Measurements from ENCODE around the gene TMEM54. TPM values are rescaled to one million over a fixed set of nuclear protein-coding genes. Genes with fewer than 3 reads are reported as not detected.
"Not testable (repeated sequence)": the region's sequence is repeated elsewhere in the genome, so short reads cannot be mapped to it uniquely, and the experiment has no call there.

The TMEM54 gene
- total and polyA plus RNA-seq, 2 experiments from 2014 or later: 11.2 to 11.7 TPM

DNA sequence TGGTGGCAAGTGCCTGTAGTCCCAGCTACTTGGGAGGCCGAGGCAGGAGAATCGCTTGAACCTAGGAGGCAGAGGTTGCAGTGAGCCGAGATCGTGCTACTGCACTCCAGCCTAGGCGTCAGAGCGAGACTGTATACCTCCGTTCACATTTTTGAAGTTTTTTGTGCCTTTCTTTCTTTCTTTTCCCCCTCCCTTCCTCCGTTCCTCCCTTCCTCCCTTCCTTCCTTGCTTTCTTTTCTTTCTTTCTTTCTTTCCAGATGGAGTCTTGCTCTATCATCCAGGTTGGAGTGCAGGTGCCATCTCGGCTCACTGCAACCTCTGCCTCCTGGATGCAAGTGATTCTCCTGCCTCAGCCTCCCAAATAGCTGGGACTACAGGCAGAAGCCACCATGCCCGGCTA is 4.4 kb upstream of the TMEM54 start:
- H4K20me1 ChIP-seq (replicated peaks; ENCODE audit: insufficient read depth); H3K4me1 ChIP-seq (ENCODE audit: insufficient read depth); H3F3A ChIP-seq (replicated peaks; ENCODE audit: low read depth); H3K27ac ChIP-seq (ENCODE audit: low read depth); H3K36me3 Mint-ChIP-seq (ENCODE audit: low read depth); H3K79me2 ChIP-seq (replicated peaks; ENCODE audit: insufficient read depth); H3K9me2 ChIP-seq (ENCODE audit: insufficient read depth); H3K4me3 ChIP-seq; H3K36me3 ChIP-seq (ENCODE audit: insufficient read depth); H3K4me3 Mint-ChIP-seq; H3K4me1 Mint-ChIP-seq; H2AFZ ChIP-seq; DNase-seq (ENCODE audit: low spot score); H3K27ac Mint-ChIP-seq; H3K4me2 ChIP-seq; ATAC-seq; H3K9me3 Mint-ChIP-seq: not testable (repeated sequence)
- peaks cover 20% of the 10 kb centered on the region for H3K27me3 Mint-ChIP-seq (ENCODE audit: insufficient read depth, low read depth, poor library complexity)
- peaks cover 28% of the 10 kb centered on the region for H3K27me3 ChIP-seq (ENCODE audit: insufficient read depth)

DNA sequence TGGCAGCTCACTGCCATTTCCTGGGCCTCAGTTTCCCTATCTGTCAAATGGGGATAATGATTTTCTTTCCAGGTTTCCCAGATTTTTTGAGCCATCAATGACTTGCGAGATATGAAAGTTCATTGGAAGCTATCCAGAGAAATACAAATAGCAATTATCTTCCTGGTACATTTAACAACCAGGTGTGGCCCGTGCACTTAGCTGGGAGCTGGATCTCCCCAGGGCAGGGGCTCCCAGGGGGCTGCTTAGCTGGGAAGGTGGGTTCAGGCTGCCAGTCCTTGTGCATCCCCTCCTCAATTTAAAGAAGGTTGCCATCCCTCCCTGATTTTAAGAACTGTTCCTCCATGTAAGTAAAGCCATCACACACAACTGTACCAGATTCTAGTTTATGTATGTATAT is 3.6 kb upstream of the TMEM54 start:
- no peaks in the 10 kb centered on the region for H3F3A ChIP-seq (replicated peaks; ENCODE audit: low read depth)
- H3K36me3 Mint-ChIP-seq (ENCODE audit: low read depth): no peaks in the 10 kb centered on the region
- no peak overlapping the region for H3K4me3 Mint-ChIP-seq
- peaks cover 28% of the 10 kb centered on the region for H3K27me3 Mint-ChIP-seq (ENCODE audit: insufficient read depth, low read depth, poor library complexity)
- peaks cover 7% of the 10 kb centered on the region; the same call in 2 of the 3 replicates for H3K4me1 Mint-ChIP-seq
- no peaks in the 10 kb centered on the region for H4K20me1 ChIP-seq (replicated peaks; ENCODE audit: insufficient read depth)
- H3K9me3 Mint-ChIP-seq: no peaks in the 10 kb centered on the region
- no peak overlapping the region for H3K4me3 ChIP-seq
- TF ChIP-seq, protein P1, sequence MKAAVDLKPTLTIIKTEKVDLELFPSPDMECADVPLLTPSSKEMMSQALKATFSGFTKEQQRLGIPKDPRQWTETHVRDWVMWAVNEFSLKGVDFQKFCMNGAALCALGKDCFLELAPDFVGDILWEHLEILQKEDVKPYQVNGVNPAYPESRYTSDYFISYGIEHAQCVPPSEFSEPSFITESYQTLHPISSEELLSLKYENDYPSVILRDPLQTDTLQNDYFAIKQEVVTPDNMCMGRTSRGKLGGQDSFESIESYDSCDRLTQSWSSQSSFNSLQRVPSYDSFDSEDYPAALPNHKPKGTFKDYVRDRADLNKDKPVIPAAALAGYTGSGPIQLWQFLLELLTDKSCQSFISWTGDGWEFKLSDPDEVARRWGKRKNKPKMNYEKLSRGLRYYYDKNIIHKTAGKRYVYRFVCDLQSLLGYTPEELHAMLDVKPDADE (IDR thresholded peaks at IDR 0.05): no peak
- no peak for TF ChIP-seq CREB1 (CRISPR knock-in tag; IDR thresholded peaks at IDR 0.05; ENCODE audit: low read depth)
- TF ChIP-seq, protein P2, sequence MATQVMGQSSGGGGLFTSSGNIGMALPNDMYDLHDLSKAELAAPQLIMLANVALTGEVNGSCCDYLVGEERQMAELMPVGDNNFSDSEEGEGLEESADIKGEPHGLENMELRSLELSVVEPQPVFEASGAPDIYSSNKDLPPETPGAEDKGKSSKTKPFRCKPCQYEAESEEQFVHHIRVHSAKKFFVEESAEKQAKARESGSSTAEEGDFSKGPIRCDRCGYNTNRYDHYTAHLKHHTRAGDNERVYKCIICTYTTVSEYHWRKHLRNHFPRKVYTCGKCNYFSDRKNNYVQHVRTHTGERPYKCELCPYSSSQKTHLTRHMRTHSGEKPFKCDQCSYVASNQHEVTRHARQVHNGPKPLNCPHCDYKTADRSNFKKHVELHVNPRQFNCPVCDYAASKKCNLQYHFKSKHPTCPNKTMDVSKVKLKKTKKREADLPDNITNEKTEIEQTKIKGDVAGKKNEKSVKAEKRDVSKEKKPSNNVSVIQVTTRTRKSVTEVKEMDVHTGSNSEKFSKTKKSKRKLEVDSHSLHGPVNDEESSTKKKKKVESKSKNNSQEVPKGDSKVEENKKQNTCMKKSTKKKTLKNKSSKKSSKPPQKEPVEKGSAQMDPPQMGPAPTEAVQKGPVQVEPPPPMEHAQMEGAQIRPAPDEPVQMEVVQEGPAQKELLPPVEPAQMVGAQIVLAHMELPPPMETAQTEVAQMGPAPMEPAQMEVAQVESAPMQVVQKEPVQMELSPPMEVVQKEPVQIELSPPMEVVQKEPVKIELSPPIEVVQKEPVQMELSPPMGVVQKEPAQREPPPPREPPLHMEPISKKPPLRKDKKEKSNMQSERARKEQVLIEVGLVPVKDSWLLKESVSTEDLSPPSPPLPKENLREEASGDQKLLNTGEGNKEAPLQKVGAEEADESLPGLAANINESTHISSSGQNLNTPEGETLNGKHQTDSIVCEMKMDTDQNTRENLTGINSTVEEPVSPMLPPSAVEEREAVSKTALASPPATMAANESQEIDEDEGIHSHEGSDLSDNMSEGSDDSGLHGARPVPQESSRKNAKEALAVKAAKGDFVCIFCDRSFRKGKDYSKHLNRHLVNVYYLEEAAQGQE (IDR thresholded peaks at IDR 0.05; ENCODE audit: unreplicated experiment): no peak
- TF ChIP-seq ZNF331 (CRISPR knock-in tag; IDR thresholded peaks at IDR 0.05; ENCODE audit: low read depth): no peak
- no peak for TF ChIP-seq ZNF114 (CRISPR knock-in tag; IDR thresholded peaks at IDR 0.05)
- TF ChIP-seq, protein P3, sequence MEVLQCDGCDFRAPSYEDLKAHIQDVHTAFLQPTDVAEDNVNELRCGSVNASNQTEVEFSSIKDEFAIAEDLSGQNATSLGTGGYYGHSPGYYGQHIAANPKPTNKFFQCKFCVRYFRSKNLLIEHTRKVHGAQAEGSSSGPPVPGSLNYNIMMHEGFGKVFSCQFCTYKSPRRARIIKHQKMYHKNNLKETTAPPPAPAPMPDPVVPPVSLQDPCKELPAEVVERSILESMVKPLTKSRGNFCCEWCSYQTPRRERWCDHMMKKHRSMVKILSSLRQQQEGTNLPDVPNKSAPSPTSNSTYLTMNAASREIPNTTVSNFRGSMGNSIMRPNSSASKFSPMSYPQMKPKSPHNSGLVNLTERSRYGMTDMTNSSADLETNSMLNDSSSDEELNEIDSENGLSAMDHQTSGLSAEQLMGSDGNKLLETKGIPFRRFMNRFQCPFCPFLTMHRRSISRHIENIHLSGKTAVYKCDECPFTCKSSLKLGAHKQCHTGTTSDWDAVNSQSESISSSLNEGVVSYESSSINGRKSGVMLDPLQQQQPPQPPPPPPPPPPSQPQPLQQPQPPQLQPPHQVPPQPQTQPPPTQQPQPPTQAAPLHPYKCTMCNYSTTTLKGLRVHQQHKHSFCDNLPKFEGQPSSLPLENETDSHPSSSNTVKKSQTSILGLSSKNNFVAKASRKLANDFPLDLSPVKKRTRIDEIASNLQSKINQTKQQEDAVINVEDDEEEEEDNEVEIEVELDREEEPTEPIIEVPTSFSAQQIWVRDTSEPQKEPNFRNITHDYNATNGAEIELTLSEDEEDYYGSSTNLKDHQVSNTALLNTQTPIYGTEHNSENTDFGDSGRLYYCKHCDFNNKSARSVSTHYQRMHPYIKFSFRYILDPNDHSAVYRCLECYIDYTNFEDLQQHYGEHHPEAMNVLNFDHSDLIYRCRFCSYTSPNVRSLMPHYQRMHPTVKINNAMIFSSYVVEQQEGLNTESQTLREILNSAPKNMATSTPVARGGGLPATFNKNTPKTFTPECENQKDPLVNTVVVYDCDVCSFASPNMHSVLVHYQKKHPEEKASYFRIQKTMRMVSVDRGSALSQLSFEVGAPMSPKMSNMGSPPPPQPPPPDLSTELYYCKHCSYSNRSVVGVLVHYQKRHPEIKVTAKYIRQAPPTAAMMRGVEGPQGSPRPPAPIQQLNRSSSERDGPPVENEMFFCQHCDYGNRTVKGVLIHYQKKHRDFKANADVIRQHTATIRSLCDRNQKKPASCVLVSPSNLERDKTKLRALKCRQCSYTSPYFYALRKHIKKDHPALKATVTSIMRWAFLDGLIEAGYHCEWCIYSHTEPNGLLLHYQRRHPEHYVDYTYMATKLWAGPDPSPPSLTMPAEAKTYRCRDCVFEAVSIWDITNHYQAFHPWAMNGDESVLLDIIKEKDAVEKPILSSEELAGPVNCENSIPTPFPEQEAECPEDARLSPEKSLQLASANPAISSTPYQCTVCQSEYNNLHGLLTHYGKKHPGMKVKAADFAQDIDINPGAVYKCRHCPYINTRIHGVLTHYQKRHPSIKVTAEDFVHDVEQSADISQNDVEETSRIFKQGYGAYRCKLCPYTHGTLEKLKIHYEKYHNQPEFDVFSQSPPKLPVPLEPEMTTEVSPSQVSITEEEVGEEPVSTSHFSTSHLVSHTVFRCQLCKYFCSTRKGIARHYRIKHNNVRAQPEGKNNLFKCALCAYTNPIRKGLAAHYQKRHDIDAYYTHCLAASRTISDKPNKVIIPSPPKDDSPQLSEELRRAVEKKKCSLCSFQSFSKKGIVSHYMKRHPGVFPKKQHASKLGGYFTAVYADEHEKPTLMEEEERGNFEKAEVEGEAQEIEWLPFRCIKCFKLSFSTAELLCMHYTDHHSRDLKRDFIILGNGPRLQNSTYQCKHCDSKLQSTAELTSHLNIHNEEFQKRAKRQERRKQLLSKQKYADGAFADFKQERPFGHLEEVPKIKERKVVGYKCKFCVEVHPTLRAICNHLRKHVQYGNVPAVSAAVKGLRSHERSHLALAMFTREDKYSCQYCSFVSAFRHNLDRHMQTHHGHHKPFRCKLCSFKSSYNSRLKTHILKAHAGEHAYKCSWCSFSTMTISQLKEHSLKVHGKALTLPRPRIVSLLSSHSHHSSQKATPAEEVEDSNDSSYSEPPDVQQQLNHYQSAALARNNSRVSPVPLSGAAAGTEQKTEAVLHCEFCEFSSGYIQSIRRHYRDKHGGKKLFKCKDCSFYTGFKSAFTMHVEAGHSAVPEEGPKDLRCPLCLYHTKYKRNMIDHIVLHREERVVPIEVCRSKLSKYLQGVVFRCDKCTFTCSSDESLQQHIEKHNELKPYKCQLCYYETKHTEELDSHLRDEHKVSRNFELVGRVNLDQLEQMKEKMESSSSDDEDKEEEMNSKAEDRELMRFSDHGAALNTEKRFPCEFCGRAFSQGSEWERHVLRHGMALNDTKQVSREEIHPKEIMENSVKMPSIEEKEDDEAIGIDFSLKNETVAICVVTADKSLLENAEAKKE (CRISPR knock-in tag; IDR thresholded peaks at IDR 0.05): no peak
- TF ChIP-seq NANOG (IDR thresholded peaks at IDR 0.05; ENCODE audit: borderline replicate concordance): no peak
- no peak overlapping the region for H3K4me2 ChIP-seq
- no peak overlapping the region for H3K27ac Mint-ChIP-seq
- H3K79me2 ChIP-seq (replicated peaks; ENCODE audit: insufficient read depth): no peaks in the 10 kb centered on the region
- DNase-seq (ENCODE audit: low spot score) (no peak), ATAC-seq (no peak)
- no peaks in the 10 kb centered on the region for H3K9me2 ChIP-seq (ENCODE audit: insufficient read depth)
- no peak overlapping the region for H2AFZ ChIP-seq
- peaks cover 12% of the 10 kb centered on the region for H3K4me1 ChIP-seq (ENCODE audit: insufficient read depth)
- H3K27me3 ChIP-seq (ENCODE audit: insufficient read depth): peaks cover 36% of the 10 kb centered on the region
- no peaks in the 10 kb centered on the region for H3K36me3 ChIP-seq (ENCODE audit: insufficient read depth)
- H3K27ac ChIP-seq (ENCODE audit: low read depth): no peak overlapping the region
